ENCODE measurements around the gene FILIP1. TPM values are rescaled to one million over a fixed set of nuclear protein-coding genes. Genes with fewer than 3 reads are reported as not detected.

Gene FILIP1
- total and polyA plus RNA-seq, 10 of the 15 experiments (the other 5 are each of a cell fraction or from before 2014, with no cell fraction given), result 0.23 to 2.0 (median 0.44) TPM

DNA sequence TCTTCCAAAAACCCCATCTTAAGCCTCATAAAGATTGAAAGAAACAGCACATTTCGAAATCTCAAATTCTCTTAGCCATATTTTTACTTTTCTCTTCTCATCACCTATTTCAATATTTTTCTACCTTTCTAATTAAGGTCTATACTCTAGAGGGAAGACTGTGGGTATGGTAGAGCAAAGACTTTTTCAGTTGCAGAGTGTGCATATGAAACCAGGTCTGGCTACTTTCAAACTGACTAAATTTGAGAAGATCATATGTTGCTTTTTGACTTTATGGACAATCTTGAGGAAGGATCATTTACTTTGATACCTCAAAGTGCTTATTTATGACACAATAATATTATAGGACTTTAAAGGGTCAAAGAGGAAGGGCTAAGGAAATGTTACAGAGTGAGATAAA is 20.7 kb downstream of the FILIP1 start (continued):
- no peak for TF ChIP-seq NFYB (IDR thresholded peaks at IDR 0.05; ENCODE audit: insufficient read depth, low read depth, low read length)
- TF ChIP-seq RAD51 (IDR thresholded peaks at IDR 0.05), result no peak
- TF ChIP-seq SUPT20H (IDR thresholded peaks at IDR 0.05; ENCODE audit: borderline replicate concordance, control insufficient read depth, low read depth, low read length), result no peak
- no peak for TF ChIP-seq IRF3 (IDR thresholded peaks at IDR 0.05)
- no peak for TF ChIP-seq PAX8 (IDR thresholded peaks at IDR 0.05)
- TF ChIP-seq ETV6 (conservative IDR thresholded peaks at IDR 0.05 in 1 of 2, IDR thresholded peaks at IDR 0.05 in 1 of 2; ENCODE audit: borderline replicate concordance in 1 of 2, low read depth in 1 of 2), result no peak
- TF ChIP-seq RBBP5 (conservative IDR thresholded peaks at IDR 0.05), result no peak
- TF ChIP-seq MTA3 (IDR thresholded peaks at IDR 0.05; ENCODE audit: borderline replicate concordance, low read length), result no peak
- TF ChIP-seq RFX5 (IDR thresholded peaks at IDR 0.05; ENCODE audit: low read depth, low read length), result no peak
- no peak for TF ChIP-seq EED (IDR thresholded peaks at IDR 0.05; ENCODE audit: low read depth)
- TF ChIP-seq, protein P1, sequence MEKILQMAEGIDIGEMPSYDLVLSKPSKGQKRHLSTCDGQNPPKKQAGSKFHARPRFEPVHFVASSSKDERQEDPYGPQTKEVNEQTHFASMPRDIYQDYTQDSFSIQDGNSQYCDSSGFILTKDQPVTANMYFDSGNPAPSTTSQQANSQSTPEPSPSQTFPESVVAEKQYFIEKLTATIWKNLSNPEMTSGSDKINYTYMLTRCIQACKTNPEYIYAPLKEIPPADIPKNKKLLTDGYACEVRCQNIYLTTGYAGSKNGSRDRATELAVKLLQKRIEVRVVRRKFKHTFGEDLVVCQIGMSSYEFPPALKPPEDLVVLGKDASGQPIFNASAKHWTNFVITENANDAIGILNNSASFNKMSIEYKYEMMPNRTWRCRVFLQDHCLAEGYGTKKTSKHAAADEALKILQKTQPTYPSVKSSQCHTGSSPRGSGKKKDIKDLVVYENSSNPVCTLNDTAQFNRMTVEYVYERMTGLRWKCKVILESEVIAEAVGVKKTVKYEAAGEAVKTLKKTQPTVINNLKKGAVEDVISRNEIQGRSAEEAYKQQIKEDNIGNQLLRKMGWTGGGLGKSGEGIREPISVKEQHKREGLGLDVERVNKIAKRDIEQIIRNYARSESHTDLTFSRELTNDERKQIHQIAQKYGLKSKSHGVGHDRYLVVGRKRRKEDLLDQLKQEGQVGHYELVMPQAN (conservative IDR thresholded peaks at IDR 0.05), result no peak
- no peak for TF ChIP-seq EZH2 (IDR thresholded peaks at IDR 0.05; ENCODE audit: borderline replicate concordance, control insufficient read depth, low read depth, low read length)
- TF ChIP-seq NR2C2 (IDR thresholded peaks at IDR 0.05; ENCODE audit: borderline replicate concordance, control insufficient read depth, insufficient read length, low read depth), result no peak
- no peak for TF ChIP-seq ZSCAN29 (IDR thresholded peaks at IDR 0.05)
- TF ChIP-seq JUND (IDR thresholded peaks at IDR 0.05; ENCODE audit: low read depth, low read length), result no peak
- TF ChIP-seq YY1 (IDR thresholded peaks at IDR 0.05; ENCODE audit: low read depth, low read length), result no peak
- TF ChIP-seq SMAD1 (IDR thresholded peaks at IDR 0.05; ENCODE audit: low read depth, partially characterized antibody), result no peak
- no peak for TF ChIP-seq POLR2AphosphoS5 (IDR thresholded peaks at IDR 0.05; ENCODE audit: low read length)
- no peak for TF ChIP-seq SMARCA5 (IDR thresholded peaks at IDR 0.05)
- TF ChIP-seq ZBED1 (IDR thresholded peaks at IDR 0.05; ENCODE audit: borderline replicate concordance), result no peak
- no peak for TF ChIP-seq RAD21 (IDR thresholded peaks at IDR 0.05; ENCODE audit: insufficient read depth, low read depth, low read length)
- no peak for TF ChIP-seq ZNF622 (IDR thresholded peaks at IDR 0.05)
- no peak for TF ChIP-seq SMAD5 (IDR thresholded peaks at IDR 0.05; ENCODE audit: low read depth)
- no peak for TF ChIP-seq NFIC (IDR thresholded peaks at IDR 0.05; ENCODE audit: low read depth, low read length)
- no peak for TF ChIP-seq HSF1 (IDR thresholded peaks at IDR 0.05; ENCODE audit: low read depth, low read length)
- TF ChIP-seq, protein P2, sequence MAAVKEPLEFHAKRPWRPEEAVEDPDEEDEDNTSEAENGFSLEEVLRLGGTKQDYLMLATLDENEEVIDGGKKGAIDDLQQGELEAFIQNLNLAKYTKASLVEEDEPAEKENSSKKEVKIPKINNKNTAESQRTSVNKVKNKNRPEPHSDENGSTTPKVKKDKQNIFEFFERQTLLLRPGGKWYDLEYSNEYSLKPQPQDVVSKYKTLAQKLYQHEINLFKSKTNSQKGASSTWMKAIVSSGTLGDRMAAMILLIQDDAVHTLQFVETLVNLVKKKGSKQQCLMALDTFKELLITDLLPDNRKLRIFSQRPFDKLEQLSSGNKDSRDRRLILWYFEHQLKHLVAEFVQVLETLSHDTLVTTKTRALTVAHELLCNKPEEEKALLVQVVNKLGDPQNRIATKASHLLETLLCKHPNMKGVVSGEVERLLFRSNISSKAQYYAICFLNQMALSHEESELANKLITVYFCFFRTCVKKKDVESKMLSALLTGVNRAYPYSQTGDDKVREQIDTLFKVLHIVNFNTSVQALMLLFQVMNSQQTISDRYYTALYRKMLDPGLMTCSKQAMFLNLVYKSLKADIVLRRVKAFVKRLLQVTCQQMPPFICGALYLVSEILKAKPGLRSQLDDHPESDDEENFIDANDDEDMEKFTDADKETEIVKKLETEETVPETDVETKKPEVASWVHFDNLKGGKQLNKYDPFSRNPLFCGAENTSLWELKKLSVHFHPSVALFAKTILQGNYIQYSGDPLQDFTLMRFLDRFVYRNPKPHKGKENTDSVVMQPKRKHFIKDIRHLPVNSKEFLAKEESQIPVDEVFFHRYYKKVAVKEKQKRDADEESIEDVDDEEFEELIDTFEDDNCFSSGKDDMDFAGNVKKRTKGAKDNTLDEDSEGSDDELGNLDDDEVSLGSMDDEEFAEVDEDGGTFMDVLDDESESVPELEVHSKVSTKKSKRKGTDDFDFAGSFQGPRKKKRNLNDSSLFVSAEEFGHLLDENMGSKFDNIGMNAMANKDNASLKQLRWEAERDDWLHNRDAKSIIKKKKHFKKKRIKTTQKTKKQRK (IDR thresholded peaks at IDR 0.05; ENCODE audit: low read depth, low read length), result no peak

All from GM12878 (cell line).